Activated naive CD8-positive, alpha-beta T cell treated with anti-CD3 and anti-CD28 coated beads, Interleukin-2, amount 50 U/mL, for 16 hours (primary cell): ENCODE results near the gene LCOR.

ENCODE experiments used
- DNase-seq: peaks from one replicate; pipeline ENCODE4 v3.0.0-alpha.2; 2020; ENCODE audit warnings: low read depth, low spot score

LCOR gene

DNA sequence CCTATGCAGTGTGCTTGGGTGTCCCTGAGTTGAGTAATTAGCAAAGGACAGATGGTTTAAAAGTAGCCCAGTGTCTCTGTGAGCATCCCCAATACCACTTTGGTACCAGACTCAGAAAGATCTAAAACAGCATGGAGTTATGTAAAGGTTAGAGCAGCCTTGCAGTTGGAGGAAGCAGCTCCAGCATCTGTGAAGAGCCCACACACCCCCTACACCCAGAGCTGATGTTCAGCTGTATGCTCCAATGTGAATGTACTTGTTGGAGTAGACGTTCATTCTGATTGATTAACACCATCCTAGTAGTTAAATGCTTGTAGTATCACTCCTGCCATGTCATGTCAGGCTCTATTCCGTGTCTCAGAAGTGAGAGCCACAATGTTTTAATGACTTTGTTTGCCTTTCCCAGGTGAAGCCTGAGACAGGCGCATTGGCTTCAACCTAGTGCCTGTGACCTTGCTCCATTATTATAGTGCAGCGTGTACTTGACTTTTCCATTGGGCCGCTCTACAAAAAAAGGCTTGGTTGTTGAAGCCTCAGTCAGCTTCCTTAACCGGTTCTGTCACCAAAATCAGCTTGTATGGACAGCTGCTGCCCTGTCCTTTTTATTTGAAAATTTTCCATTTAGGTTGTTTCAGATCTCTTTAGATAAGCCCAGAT lies 154.2 kb downstream of the LCOR start:
- no peak for DNase-seq

DNA sequence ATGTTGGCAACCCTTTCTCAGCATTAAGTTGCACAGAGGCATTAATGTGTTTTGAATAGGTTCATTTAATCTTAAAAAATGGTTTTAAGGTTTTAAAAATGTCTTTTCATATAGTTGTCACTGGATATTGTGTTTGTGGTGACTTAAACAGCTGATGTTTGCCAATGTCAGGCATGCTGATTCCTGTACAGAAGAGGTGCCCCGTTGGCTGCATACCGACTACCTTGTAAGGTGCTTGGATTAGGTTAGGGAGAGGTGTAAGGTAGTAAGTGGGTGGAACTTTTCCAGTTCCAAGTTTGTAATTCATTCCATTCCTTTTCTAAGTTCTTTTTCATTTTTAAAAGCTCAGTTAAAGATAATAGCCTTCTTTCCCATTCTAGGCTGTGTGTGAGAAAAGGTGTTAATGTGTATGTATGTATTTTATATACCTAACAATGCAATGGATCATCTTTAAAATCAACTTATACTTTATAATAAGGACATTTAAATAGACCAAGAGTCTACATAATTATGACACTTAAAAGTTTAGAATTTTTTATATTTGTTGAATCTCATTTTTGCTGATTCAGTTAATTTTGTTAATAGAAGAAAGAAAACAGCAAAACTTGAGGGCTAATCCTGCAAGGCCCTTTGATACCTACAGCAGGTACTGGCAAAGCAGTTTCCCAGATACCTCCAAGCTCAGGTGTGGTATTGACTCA lies 155.2 kb downstream of the LCOR start:
- DNase-seq: no peak

DNA sequence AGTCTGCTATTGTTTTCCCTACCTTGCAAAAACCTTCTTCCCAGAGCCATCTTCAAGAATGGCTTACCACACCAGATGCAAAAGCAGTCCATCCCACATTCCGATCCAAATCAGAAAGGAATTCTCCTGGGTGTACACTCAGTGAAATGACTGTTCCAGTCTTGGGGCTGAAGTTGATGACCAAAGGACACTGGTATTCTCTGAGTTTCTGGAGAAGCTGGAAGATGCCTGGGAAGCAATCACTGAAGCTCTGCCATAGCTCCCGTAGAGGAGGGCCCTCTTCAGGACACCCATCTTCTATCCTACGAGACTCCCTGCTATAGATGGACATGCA lies 155.7 kb downstream of the LCOR start:
- DNase-seq: no peak

DNA sequence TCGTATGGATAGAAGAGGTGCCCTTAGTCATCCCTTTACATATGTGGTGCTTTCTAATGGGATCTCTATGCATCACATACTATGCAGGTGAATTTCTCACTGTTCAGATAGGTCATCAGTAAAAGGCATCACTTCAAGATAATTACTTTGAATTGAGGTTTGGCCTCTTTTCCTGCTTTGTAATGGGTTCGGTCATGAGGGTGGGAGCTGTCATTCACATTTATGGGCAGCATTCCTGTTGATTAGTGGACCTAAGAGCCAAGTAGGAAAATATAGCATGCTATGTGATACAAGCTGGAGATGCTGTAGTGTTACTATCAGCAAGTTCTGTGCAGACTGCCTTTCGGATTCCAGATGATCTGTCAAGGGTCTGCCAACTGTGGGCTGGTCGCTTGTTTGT lies 156.3 kb downstream of the LCOR start:
- DNase-seq: no peak

DNA sequence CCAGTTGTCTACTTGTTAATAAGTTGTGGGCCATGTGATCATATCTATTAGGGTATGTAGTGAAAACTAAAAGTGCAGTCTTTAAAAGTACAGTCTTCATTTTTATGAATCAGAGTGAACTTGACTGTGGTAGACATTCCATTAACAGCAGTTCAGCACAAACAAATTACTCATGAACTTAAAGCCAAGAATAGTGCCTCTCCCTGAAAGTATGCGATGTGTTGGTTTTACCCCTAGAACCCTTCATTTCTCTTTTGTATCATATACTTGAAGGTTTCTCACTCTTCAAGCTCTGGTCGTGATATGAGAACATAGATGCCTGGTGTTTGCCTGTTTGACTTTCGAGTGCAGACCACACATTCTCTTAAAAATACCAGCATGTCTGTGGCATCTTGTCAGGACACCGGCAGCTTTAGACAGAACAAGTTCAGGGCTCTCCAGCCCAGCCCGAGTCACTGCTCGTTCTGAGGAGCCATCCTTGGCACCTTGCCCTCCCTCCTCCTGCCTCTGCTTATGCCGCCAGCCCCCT lies 159.3 kb downstream of the LCOR start:
- no peak for DNase-seq

DNA sequence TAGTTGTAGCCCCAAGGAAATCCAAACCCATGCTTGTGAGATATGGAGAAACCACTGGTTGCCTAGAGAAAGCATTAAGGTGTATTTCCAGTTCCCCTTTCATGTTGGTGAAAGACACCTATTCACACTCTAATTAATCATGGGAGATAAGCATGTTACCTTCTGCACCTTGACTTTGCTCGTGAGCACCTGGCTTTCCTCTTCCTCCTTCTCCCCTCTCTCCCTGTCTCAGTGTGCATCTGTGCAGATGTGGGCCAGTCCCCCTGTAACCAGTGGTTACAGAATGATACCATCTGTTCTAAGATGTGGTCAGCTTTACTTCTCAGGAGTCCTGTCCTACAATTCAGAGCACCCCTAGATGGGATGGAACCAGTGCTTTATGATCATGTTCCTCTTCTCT lies 160.6 kb downstream of the LCOR start:
- DNase-seq: no peak

DNA sequence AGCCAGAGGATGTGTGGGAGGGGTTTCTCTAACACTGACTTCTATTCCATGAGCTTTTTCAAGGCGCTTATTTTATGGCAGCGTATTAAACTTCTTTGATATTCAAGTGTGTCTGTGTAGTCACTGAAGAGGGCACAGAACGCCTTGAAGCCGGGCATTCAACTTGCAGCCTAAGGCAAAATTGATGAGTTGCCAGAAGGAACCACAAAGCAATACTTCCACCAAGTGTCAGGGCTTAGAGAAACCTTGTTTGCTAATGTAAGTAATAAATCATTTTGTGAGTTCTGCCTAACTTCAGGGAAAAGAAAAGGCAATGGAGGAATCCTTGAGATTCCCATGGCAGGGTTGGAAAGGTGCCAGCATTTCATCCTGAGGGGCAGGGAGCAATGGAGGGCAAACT lies 163.8 kb downstream of the LCOR start:
- no peak for DNase-seq

DNA sequence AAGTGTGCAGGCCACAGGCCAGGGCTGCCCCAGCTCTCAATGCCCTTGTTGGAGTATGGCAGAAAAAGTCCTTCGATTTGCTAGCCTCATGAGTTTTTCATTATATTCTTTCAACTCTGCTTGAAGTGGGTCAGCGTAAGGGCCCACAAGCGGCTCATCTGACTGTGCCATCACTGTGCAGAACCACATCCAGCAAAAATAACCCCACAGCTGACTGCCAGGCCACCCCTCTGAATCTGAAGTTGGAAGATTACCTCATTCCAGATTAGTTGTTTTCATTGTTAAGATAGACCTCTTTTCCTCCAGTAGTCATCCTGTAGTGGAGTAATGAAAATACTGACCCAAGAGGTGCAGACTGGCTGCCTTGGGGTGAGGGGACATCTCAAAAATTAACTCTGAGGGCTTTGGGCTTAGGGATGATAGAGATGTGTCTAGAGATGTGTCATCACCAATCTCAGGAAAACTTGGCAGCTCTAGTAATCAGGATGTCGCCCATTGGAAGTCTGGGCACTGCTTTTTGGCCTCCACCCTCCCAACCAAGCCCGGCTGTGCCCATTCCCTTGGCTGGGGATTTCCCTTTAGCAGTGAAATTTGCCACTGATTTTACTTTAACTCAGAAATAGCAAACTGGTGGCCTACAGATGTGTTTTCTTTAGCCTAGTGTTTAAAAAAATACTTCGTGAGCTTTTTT lies 164.3 kb downstream of the LCOR start:
- no peak for DNase-seq

DNA sequence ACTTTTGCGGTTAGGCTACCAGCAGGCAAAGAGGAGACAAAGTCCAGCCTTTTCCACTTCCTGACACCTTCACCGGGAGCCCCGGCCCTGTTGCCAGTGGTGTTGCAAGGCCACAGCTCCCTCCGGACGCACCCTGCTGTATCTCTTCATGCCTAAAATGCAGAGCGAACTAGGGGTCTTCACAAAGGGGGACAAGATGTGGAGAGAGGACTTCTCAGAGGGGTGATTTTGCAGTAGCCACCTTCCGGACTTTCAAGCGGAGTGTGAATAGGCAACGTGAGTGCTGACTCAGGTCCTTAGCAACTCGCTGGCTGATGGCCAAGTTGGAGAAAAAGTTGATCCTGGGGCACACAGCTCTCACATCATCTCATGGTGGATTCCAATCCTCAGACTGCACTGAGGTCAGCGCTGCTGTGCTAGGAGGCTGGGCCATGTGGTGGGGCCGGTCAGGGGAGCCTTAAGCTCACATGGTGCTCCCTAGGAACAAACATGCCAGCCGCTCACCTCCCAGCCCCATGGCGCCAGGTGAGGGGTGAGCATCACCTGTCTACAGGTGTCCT lies 166.3 kb downstream of the LCOR start:
- no peak for DNase-seq

DNA sequence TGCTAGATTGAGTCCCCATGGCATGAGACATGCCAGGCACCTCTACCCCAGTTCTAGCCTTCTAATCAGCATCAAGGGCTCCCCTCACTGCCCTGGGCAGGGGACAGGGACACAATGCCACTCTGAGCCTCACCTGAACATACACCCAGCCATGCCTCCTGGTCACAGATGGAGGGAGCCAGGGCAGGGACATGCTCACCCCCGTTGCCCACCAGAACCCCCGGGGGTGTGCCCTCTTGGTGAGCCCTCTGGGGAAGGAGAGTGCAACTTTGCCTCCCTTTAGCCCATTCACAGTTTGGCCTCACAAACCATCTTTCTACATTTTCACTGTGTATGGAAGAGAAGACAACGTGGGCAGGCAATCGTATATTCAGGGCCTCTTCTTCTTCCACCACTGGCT lies 167.2 kb downstream of the LCOR start:
- no peak for DNase-seq

DNA sequence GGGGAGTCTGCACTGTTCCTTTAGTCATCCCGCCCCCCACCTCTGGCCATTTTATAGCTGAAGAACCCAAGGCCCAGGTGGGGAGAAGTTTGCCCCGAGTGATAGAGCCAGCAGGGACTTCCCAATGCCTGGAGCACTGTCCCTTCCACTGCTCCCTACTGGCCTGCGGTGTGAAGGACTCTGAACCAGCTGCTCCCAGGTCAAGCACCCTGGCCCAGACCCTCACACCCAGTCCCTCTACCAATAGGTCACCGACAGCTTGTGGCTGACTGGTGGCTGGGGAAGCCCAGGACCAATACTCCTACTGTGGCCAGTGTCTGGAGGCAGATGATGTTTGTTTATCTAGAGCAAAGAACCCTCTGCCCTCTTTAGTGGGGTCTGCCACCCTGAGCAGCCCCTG lies 167.9 kb downstream of the LCOR start:
- no peak for DNase-seq

DNA sequence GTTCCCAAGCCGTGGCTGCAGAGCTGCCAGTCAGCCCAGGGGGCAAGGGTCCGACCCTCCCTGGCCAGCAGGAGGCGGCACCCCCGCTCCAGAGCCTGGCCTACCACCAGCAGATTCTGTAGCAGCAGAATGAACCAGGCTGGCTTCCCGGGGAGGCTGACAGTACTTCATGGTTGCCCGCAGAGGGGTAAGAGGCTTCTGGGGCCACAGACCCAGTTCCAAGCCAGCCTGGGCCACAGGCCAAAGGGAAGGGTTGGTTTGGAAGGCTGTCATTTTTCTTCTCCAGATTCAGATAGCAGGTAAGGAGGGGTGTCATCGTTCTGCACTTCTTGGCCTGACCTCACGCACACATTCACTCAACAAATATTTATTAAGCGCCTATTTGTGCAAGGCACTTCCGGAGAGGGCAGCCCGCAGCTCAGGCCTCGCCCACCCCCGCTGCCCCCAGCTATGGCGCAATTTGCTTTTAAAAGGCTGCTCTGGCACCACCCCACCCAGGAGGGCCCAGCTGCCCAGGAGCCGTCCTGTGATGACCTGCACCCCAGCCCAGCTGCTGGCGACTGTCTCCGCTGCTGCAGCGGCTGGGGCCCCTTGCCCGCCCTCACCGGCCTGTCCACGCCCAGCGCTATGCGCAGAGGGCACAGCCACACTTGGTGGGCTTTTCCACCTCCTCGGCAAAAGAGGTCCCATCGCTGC lies 168.5 kb downstream of the LCOR start:
- no peak for DNase-seq

DNA sequence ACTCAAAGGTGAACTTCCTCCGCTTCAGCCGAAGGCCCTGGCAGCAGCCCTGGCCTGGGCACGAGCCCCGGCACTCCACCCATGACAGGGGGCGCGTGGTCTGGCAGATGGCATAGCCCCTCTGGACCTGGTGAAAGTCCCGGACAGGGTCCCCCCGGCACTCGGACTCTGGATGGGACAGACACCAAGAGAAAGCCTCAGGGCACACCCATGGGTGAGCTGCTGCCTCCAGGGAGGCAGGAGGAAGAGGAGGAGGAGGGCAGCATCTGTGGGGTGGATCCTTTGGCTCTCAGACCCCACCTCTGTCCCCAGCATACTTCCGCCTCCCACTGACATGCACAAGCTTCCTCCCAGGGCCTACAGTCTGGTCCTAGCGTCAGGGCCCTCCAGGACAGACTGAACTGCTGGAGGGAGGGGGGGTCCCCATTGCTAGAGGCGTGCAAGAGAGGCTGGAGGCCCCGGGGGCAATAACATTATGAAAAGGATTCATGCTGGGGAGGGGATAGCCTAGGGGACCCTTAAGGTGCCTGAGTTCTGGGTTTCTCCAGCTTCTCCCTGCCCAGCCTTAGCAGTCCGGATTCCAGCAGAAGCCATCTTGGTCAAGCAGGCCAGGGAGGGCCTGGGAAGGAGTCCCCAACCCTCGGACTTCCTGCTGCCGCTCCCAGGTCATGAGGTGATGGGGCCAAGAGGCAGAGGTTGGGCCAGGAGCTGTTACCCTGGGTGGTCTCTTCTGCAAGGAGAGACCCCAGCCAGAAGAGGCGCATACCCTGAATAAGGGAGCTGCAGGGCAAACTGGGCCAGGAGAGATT lies 169.3 kb downstream of the LCOR start:
- DNase-seq: no peak

DNA sequence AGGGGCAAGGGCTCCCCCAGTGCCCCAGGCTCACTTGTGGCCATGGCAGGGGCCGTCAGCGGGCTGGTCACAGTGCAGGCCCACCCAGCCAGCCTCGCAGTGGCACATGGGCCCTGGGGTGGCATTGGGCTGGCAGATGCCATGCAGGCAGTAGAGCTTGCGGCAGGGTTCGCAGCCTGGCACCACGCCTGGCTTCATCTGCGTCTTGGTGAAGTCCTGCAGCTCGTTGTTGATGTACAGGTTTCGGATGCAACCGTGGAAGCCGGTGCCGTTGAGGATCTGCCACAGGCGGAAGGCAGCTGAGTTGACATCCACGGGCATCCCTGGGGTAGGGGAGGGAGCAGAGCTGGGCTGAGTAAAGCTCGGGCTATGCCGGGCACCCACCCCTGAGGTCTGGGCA lies 170.6 kb downstream of the LCOR start:
- no peak for DNase-seq

DNA sequence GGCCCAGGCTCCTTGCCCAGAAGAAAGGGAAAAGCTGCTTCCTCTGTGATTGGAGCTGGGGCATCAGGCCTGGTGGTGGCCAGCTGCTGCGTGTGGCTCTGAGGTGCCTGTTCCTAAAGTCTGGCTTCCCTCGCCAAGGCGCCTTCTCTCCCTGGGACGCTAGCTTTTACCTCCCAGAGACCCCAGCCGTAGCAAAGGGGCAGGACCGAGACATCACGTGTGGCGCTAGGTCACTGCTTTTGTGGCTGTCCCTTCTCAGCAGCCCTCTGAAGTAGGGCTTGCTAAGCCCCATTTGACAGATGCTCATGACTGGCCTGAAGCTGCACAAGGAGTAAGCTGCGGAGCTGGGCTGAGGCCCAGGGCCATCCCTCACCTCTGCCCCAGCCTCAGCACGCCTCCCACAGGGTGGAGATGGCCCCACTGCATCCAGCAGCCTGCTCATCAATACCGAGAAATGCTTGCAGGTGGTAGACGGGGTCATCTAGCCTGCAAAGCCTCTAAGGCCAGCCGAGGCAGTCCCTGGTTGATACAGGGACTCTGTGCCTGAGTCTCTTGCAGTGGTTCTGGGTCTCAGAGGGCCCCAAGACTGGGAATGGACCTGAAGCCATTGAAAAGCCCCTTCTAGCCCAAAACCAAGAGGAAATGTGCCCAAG lies 171.2 kb downstream of the LCOR start:
- no peak for DNase-seq

DNA sequence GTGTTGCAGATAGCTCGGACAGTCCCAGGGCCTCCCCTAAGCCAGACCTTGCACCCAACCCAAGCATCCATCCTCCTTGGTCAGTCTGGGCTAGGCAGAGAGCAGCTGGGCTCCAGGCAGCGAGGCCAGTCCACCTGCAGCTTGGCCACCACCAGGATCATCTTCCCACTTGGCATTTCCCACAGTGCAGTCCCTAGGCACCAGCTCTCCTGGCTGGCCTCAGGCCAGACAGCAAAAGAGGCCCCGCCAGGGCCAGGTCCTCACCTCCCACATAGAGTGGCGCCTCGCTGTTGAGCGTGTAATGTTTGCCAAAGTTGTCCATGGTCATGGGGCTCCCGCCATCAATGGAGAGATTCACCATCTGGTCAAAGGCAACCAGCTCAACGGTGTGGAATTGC lies 171.7 kb downstream of the LCOR start:
- no peak for DNase-seq

DNA sequence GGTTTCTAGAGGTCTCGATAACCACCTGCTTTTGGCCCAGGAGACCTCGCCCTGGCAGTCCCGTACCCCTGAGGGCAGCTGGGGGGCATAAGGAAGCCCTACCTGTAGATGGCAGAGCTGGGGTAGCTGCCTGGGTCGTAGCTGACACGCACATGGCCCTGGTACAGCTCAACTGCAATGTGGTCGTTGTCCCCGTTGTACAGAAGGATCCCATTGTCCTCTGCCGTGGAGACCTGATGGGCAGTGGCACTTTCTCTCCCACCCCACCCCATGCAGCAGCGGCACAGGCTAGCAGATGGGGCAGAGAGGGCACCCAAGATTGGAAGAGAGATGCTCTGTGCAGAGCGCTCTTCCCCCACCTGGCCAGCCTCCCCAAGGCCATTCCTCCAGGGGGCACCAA lies 172.5 kb downstream of the LCOR start:
- DNase-seq: no peak

DNA sequence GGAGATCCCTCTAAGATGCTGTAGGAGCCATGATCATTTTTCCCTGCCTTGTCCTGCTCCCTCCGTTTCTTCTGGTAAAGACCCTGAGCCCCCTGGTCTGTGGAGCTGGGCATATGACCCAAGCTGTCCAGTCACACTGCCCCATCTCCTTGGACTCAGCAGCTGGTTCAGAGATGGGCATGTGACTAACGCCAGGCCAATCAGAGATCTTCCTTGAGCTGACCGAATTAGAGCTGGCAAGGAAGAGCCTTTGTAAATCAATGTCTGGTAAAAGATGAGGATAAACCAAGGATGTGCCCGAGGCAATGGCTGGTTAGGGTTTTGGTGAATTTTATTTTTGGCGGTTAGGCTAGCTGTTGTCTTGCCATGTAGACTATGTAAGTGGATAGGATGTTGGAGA lies 173.3 kb downstream of the LCOR start:
- no peak for DNase-seq

DNA sequence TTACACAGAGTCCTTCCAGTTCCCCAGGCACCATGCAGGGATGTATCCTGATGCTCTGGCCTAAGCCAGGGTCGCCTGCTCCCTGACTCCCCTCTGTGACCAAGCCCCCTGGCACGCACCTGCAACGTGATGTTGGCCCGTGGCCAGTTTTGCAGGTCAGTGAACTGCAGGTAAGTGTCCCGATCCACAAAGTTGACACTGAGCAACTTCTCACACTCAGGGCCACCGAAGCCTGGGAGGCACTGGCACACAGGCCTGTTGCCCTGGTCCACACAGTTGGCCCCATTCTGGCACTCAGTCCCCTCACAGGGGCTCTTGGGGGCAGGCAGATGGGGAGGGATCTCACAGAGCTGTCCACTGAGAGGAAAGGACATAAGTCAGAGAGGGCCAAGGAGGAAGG lies 174.3 kb downstream of the LCOR start:
- DNase-seq: no peak

DNA sequence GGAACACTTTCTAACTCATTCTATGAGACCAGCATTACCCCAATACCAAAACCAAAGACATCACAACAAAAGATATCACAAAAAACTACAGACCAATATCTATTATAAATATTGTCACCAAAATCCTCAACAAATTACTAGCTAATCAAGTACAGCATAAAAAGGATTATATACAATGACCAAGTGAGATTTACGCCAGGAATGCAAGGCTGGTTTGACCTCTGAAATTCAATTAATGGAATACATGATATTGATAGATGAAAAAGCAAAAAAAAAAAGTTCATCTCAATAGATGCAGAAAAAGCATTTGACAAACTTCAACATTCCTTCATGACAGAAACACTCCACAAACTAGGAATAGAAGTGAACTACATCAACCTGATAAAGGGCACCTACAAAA lies 175.3 kb downstream of the LCOR start:
- DNase-seq: no peak

DNA sequence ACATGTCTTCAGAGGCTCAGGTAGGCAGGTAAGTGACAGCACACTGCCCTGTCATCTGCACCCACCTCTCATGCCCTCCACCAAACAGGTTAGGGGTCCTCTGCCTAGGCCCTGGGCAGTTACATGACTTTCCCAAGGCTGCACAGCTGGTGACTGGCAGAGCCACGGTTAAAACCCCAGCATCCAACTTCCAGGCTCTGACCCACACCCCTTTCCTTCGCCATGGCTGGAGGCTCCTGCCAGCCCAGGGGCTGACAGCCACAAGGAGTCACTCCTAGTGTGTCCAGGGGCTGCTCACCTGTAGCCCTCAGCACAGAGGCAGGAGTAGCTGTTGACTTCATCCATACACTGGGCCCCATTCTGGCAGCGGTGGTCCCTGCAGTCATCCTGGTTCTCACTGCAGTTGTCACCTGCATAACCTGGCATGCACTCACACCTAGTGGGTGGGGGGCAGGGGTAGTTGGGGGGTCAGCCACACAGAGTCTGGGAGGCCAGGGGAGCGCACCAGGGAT lies 178.7 kb downstream of the LCOR start:
- no peak for DNase-seq
